Keratinocyte (primary cell): ENCODE data around the gene TIGD7. TPM values are rescaled to one million over a fixed set of nuclear protein-coding genes. Genes with fewer than 3 reads are reported as not detected.

Experiments used
- DNase-seq: peaks from one replicate; pipeline ENCODE4 v3.0.0-alpha.2; 2011; ENCODE audit warnings: low read depth, missing footprints, low spot score
- FAIRE-seq: peaks from 2 replicates; lab custom pipeline; 2011; peaks lifted over from hg19 to GRCh38; lab: Jason Lieb, UNC
- H2AFZ ChIP-seq: 2 replicates; pipeline ENCODE4 v1.6.0; 2012; ENCODE audit warnings: low read length, control low read depth, inconsistent platforms; ENCODE audit not compliant: control insufficient read depth
- H3K27ac ChIP-seq: 2 replicates; pipeline ENCODE4 v1.5.1; 2011; ENCODE audit warnings: low read length; ENCODE audit not compliant: control insufficient read depth, insufficient read depth
- H3K27me3 ChIP-seq: 3 replicates; pipeline ENCODE4 v1.6.0; 2011; ENCODE audit warnings: low read length; ENCODE audit not compliant: control insufficient read depth, insufficient read depth; ENCODE audit errors: extremely low read depth
- H3K36me3 ChIP-seq, 2 experiments: 2 replicates in 1 of 2; 3 replicates in 1 of 2; pipeline ENCODE4 v1.5.1; 2011; ENCODE audit warnings: low read length in 2 of 2, mild to moderate bottlenecking in 1 of 2; ENCODE audit not compliant: control insufficient read depth in 2 of 2, insufficient read depth in 2 of 2; ENCODE audit errors: extremely low read depth in 1 of 2
- H3K4me1 ChIP-seq: 3 replicates; pipeline ENCODE4 v1.5.1; 2011; ENCODE audit warnings: low read length; ENCODE audit not compliant: control insufficient read depth, insufficient read depth; ENCODE audit errors: extremely low read depth
- H3K4me2 ChIP-seq: 3 replicates; pipeline ENCODE4 v1.6.0; 2011; ENCODE audit warnings: low read depth, low read length; ENCODE audit not compliant: control insufficient read depth, insufficient read depth; ENCODE audit errors: extremely low read depth
- H3K4me3 ChIP-seq, 3 experiments: fragments of 200-600 bp in 1 of 3; sonication (generic) in 1 of 3; 2 replicates in 2 of 3; 3 replicates in 1 of 3; pipeline ENCODE4 v1.5.1; 2011 to 2016; ENCODE audit warnings: low read length in 3 of 3, mild to moderate bottlenecking in 3 of 3, control low read depth in 2 of 3, inconsistent platforms in 1 of 3, low read depth in 1 of 3, mixed read lengths in 1 of 3, mixed run types in 1 of 3, moderate library complexity in 1 of 3; ENCODE audit not compliant: control insufficient read depth in 2 of 3, insufficient read depth in 2 of 3; ENCODE audit errors: extremely low read depth in 1 of 3
- H3K79me2 ChIP-seq: 2 replicates; pipeline ENCODE4 v1.6.0; 2012; ENCODE audit warnings: low read length; ENCODE audit not compliant: control insufficient read depth, insufficient read depth
- H3K9ac ChIP-seq: 3 replicates; pipeline ENCODE4 v1.6.0; 2011; ENCODE audit warnings: low read length; ENCODE audit not compliant: control insufficient read depth, insufficient read depth; ENCODE audit errors: extremely low read depth
- H3K9me1 ChIP-seq: 3 replicates; pipeline ENCODE4 v1.6.0; 2011; ENCODE audit warnings: low read length; ENCODE audit not compliant: control insufficient read depth, insufficient read depth; ENCODE audit errors: extremely low read depth
- H3K9me3 ChIP-seq: 2 replicates; pipeline ENCODE4 v1.5.1; 2012; ENCODE audit warnings: low read depth, low read length; ENCODE audit not compliant: control insufficient read depth
- H4K20me1 ChIP-seq: 3 replicates; pipeline ENCODE4 v1.6.0; 2011; ENCODE audit warnings: low read length; ENCODE audit not compliant: control insufficient read depth, insufficient read depth; ENCODE audit errors: extremely low read depth
- EZH2 ChIP-seq: IDR thresholded peaks from one replicate; pipeline ENCODE4 v1.6.1; 2012; ENCODE audit warnings: inconsistent platforms, mild to moderate bottlenecking, low read length, moderate library complexity
- dilution Hi-C: fragments of 300-500 bp; cut with MboI; formaldehyde crosslinking; loops from one replicate; pipeline ENCODE4 v1.7.0; 2020; ENCODE audit warnings: low sequenced_read_pairs; ENCODE audit not compliant: extremely low pct_ligation_motif_present
- polyA plus RNA-seq, 5 experiments: library from polyadenylated mRNA; depleted of rRNA in 3 of 5; stranded (reverse) in 3 of 5; stranded (forward) in 1 of 5; unstranded in 1 of 5; fragments of >200 nt; gene quantifications; 1 replicate in 1 of 5; 2 replicates in 3 of 5; 3 replicates in 1 of 5; pipeline versions ENCODE4 v1.2.1 to v1.2.3, GENCODE V29; 2011 to 2012; ENCODE audit warnings: missing spikeins in 2 of 5, low read depth in 1 of 5, low replicate concordance in 1 of 5
- TF ChIP-seq, protein P1 (sequence below), 3 experiments: IDR thresholded peaks in 1 of 3; conservative IDR thresholded peaks in 1 of 3; optimal IDR thresholded peaks in 1 of 3; 2 replicates in 2 of 3; 3 replicates in 1 of 3; pipeline versions ENCODE3 to v1.5.1; 2011; ENCODE audit warnings: low read length in 3 of 3, mild to moderate bottlenecking in 3 of 3, moderate library complexity in 2 of 3, control low read depth in 1 of 3, inconsistent platforms in 1 of 3; ENCODE audit not compliant: insufficient read depth in 2 of 3; ENCODE audit errors: extremely low read depth in 1 of 3

Gene TIGD7
- polyA plus RNA-seq, 1 donor (not counting 4 experiments of a cell fraction or from before 2014, with no cell fraction given), result 1.6 TPM

DNA sequence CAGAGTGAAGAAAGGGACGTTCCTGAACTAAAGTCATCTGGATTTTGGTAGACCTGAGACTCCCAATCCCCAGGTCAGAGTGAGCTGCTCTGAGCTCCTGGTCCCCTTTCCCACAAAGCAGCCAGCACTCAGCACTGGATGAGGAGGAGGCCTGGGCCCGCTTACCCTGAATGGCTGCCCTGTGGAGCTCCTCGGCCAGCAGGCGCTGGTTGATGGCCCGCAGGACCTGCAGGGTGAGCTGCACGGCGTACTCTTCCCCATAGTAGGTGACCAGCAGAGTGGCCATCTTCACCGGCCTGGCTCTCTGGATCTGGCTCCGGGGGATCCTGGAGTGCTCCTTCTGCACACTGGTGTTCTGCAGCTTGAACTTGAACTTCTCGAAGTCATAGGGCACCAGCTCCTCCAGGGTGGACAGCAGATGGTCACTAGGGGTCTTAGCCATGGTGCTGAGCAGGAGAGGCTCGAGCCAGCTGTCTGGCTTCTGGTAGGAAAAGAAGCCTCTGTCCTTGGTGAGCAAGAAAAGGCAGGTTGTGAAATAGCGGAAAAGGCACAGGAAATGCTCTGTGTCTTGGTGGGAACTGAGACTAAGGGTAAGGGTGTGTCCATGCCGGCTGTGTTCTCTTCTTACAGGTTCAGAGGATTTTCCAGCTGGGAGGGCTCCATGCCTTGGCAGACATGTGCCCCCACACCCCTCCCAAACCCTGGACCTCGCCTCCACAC, 48.9 kb downstream of the TIGD7 start, which contains the start of gene MEFV:
Gene MEFV, minus strand, starts transcription at position 488 of the 720 bp plus-strand sequence. Its CDS starts 46 bp downstream, at position 442.
- H3K4me1 ChIP-seq, result no peaks in the 10 kb centered on the region
- no peaks in the 10 kb centered on the region for H3K9me1 ChIP-seq
- H3K4me3 ChIP-seq, result no peak within 1 kb of the TSS
- FAIRE-seq (no peak), DNase-seq (no peak)
- TF ChIP-seq EZH2, result no peak
- TF ChIP-seq, protein P1, sequence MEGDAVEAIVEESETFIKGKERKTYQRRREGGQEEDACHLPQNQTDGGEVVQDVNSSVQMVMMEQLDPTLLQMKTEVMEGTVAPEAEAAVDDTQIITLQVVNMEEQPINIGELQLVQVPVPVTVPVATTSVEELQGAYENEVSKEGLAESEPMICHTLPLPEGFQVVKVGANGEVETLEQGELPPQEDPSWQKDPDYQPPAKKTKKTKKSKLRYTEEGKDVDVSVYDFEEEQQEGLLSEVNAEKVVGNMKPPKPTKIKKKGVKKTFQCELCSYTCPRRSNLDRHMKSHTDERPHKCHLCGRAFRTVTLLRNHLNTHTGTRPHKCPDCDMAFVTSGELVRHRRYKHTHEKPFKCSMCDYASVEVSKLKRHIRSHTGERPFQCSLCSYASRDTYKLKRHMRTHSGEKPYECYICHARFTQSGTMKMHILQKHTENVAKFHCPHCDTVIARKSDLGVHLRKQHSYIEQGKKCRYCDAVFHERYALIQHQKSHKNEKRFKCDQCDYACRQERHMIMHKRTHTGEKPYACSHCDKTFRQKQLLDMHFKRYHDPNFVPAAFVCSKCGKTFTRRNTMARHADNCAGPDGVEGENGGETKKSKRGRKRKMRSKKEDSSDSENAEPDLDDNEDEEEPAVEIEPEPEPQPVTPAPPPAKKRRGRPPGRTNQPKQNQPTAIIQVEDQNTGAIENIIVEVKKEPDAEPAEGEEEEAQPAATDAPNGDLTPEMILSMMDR (optimal IDR thresholded peaks at IDR 0.05 in 1 of 3, IDR thresholded peaks at IDR 0.05 in 1 of 3, conservative IDR thresholded peaks at IDR 0.05 in 1 of 3; ENCODE audit: extremely low read depth in 1 of 3, insufficient read depth in 2 of 3, low read length in 3 of 3), result no peak
- dilution Hi-C loops, result no loop called here
- no peaks in the 10 kb centered on the region for H3K9me3 ChIP-seq
- H3K36me3 ChIP-seq, result no peaks in the 10 kb centered on the region
- H3K79me2 ChIP-seq, result no peaks in the 10 kb centered on the region
- no peak within 1 kb of the TSS for H3K9ac ChIP-seq
- no peaks in the 10 kb centered on the region for H4K20me1 ChIP-seq
- no peak within 1 kb of the TSS for H3K4me2 ChIP-seq
- H3K27ac ChIP-seq, result no peak within 1 kb of the TSS
- H2AFZ ChIP-seq, result no peak within 1 kb of the TSS
- no peaks in the 10 kb centered on the region for H3K27me3 ChIP-seq

DNA sequence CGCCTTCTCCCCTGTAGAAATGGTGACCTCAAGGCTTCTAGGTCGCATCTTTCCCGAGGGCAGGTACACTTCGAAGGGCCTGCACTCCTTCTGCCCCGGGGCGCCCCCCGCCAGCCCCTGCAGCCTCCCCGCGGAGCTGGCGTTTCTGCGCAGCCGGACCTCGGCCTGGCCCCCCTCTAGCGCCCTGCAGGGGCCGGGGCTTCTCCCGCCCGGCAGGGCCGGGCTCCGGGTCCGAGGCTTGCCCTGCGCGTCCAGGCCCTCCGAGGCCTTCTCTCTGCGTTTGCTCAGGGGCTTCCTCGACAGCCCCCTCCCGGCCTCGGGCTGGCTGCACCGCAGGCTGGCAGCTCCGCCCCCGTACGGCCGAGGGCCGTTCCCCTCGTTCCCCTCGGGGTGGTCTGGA, 50.9 kb downstream of the TIGD7 start:
- no peak for FAIRE-seq

More for the DNA sequence above, 50.9 kb downstream of the TIGD7 start:
- no peak overlapping the region for H2AFZ ChIP-seq
- no peak for DNase-seq
- H3K27ac ChIP-seq, result no peak overlapping the region
- H3K36me3 ChIP-seq, result no peaks in the 10 kb centered on the region
- H3K79me2 ChIP-seq, result no peaks in the 10 kb centered on the region
- no peaks in the 10 kb centered on the region for H3K27me3 ChIP-seq
- H4K20me1 ChIP-seq, result no peaks in the 10 kb centered on the region
- H3K4me3 ChIP-seq, result no peak overlapping the region
- dilution Hi-C loops, result no loop called here
- no peaks in the 10 kb centered on the region for H3K4me1 ChIP-seq
- H3K9me1 ChIP-seq, result no peaks in the 10 kb centered on the region
- no peak overlapping the region for H3K9ac ChIP-seq
- TF ChIP-seq, protein P1 (optimal IDR thresholded peaks at IDR 0.05 in 1 of 3, IDR thresholded peaks at IDR 0.05 in 1 of 3, conservative IDR thresholded peaks at IDR 0.05 in 1 of 3; ENCODE audit: extremely low read depth in 1 of 3, insufficient read depth in 2 of 3, low read length in 3 of 3), result no peak
- no peak for TF ChIP-seq EZH2
- no peaks in the 10 kb centered on the region for H3K9me3 ChIP-seq
- H3K4me2 ChIP-seq, result no peak overlapping the region
